SH-SY5Y (cell line): Measurements from ENCODE around the gene KNTC1.

Source experiments
- GATA2 ChIP-seq: IDR thresholded peaks from 2 replicates; pipeline ENCODE4 v1.6.1; 2011; ENCODE audit warnings: mild to moderate bottlenecking, low read depth, low read length
- GATA3 ChIP-seq: IDR thresholded peaks from 2 replicates; pipeline ENCODE4 v1.6.1; 2011; ENCODE audit warnings: low read depth, mild to moderate bottlenecking, low read length, moderate library complexity

GRCh38 chr12:122519418-122519817 lies 7.6 kb upstream of the KNTC1 start:
- TF ChIP-seq GATA2 (no peak), GATA3 (no peak)
